K562 (cell line): ENCODE results near the gene TERT. TPM values are rescaled to one million over a fixed set of nuclear protein-coding genes. Genes with fewer than 3 reads are reported as not detected.
A peak's percentile ranks its signal among the peaks of the same experiment; 100 is the strongest.

Experiments used
- ATAC-seq: fragments of 200-7000 bp; cut with Tn5 transposase; 3 replicates; pipeline ENCODE4 v1.9.1; 2020; ENCODE audit warnings: moderate library complexity
- BruUV-seq: library from RNA; stranded (reverse); fragments of 400-500 nt; replicated peaks from 2 replicates; lab custom pipeline; 2021; lab: Mats Ljungman, UMichigan
- CTCF ChIA-PET: fragments of 300-600 bp; formaldehyde crosslinking; extraction: SDS; loops from one replicate; lab custom pipeline; 2021; ENCODE audit warnings: low intra/inter-chr PET ratio; lab: Yijun Ruan, JAX
- POLR2A ChIA-PET: fragments of 300-600, 350-650 bp; sonication (Branson Sonifier 250); formaldehyde crosslinking; extraction: SDS; loops from one replicate; lab custom pipeline; 2021; ENCODE audit warnings: antibody characterized with exemption, inconsistent platforms; lab: Yijun Ruan, JAX
- DNase-seq, 4 experiments: peaks; one replicate each; pipeline versions ENCODE4 v3.0.0 to v3.0.0-alpha.2; 2011 to 2018; ENCODE audit warnings: low spot score in 3 of 4, mixed read lengths in 3 of 4; ENCODE audit errors: extremely low read depth in 1 of 4
- FAIRE-seq: peaks from 2 replicates; lab custom pipeline; 2011; peaks lifted over from hg19 to GRCh38; lab: Jason Lieb, UNC
- H2AFZ ChIP-seq: 2 replicates; pipeline ENCODE4 v1.6.0; 2011; ENCODE audit warnings: low read depth, low read length, control low read depth, inconsistent platforms
- H3K27ac ChIP-seq: fragments of 200-600 bp; 3 replicates; pipeline ENCODE4 v1.8.0; 2011; ENCODE audit warnings: low read depth, mild to moderate bottlenecking, control low read depth, inconsistent platforms, low read length, moderate library complexity, mixed read lengths; ENCODE audit errors: extremely low read depth
- H3K27me3 ChIP-seq, 2 experiments: fragments of 300-600 bp in 1 of 2; 2 replicates in 1 of 2; 3 replicates in 1 of 2; pipeline versions ENCODE4 v1.6.0 to v1.8.0; 2011; ENCODE audit warnings: inconsistent platforms in 2 of 2, low read length in 2 of 2, mild to moderate bottlenecking in 1 of 2, mixed read lengths in 1 of 2, moderate library complexity in 1 of 2; ENCODE audit not compliant: control insufficient read depth in 2 of 2, insufficient read depth in 2 of 2
- H3K36me3 ChIP-seq: fragments of 300-600 bp; 3 replicates; pipeline ENCODE4 v1.8.0; 2011; ENCODE audit warnings: mild to moderate bottlenecking, low read length, inconsistent platforms; ENCODE audit not compliant: control insufficient read depth, insufficient read depth
- H3K4me1 ChIP-seq, 2 experiments: fragments of 200-600 bp in 1 of 2; replicated peaks in 1 of 2; 2 replicates in 1 of 2; 3 replicates in 1 of 2; pipeline versions ENCODE4 v1.5.1 to v1.8.0; 2011; ENCODE audit warnings: inconsistent platforms in 2 of 2, low read length in 2 of 2, mild to moderate bottlenecking in 1 of 2, mixed read lengths in 1 of 2, moderate library complexity in 1 of 2; ENCODE audit not compliant: control insufficient read depth in 2 of 2, insufficient read depth in 2 of 2
- H3K4me2 ChIP-seq: 2 replicates; pipeline ENCODE4 v1.6.1; 2011; ENCODE audit warnings: low read length, control low read depth, inconsistent platforms, mixed read lengths; ENCODE audit not compliant: insufficient read depth
- H3K4me3 ChIP-seq: fragments of 200-600 bp; sonication (generic), shearing (Covaris generic); 2 replicates; pipeline ENCODE4 v1.5.1; 2016; ENCODE audit warnings: control low read depth, inconsistent platforms
- H3K79me2 ChIP-seq: fragments of 200-600 bp; 3 replicates; pipeline ENCODE4 v1.8.0; 2011; ENCODE audit warnings: low read length, inconsistent platforms; ENCODE audit not compliant: control insufficient read depth, insufficient read depth
- H3K9ac ChIP-seq, 2 experiments: 2 replicates each; pipeline versions ENCODE4 v1.6.0 to v1.6.1; 2011; ENCODE audit warnings: low read depth in 2 of 2, low read length in 2 of 2, control low read depth in 1 of 2, inconsistent platforms in 1 of 2, mild to moderate bottlenecking in 1 of 2, mixed read lengths in 1 of 2; ENCODE audit not compliant: insufficient read depth in 1 of 2
- H3K9me1 ChIP-seq: one replicate; pipeline ENCODE4 v1.6.0; 2011; ENCODE audit warnings: inconsistent platforms, mild to moderate bottlenecking, low read length, moderate library complexity; ENCODE audit not compliant: control insufficient read depth, insufficient read depth
- H3K9me3 ChIP-seq: replicated peaks from 2 replicates; pipeline ENCODE4 v1.5.1; 2011; ENCODE audit warnings: low read depth, low read length, inconsistent platforms; ENCODE audit not compliant: control insufficient read depth, insufficient read depth
- H4K20me1 ChIP-seq: replicated peaks from 2 replicates; pipeline ENCODE4 v1.6.1; 2011; ENCODE audit warnings: low read length, inconsistent platforms, mixed read lengths; ENCODE audit not compliant: control insufficient read depth, insufficient read depth
- ADNP ChIP-seq: fragments of 200-800 bp; sonication (Bioruptor generic); IDR thresholded peaks from 2 replicates; pipeline ENCODE4 v1.6.1; 2016; ENCODE audit warnings: missing genetic modification characterization, missing compliant biosample characterization
- MIER1 ChIP-seq: fragments of 450-650 bp; IDR thresholded peaks from 2 replicates; pipeline ENCODE4 v1.6.1; 2016; ENCODE audit warnings: antibody characterized with exemption, mild to moderate bottlenecking, low read depth
- MLX ChIP-seq, 2 experiments: fragments of 450-650 bp in 1 of 2; sonication (generic) in 1 of 2; formaldehyde crosslinking; conservative IDR thresholded peaks; 2 replicates each; pipeline versions ENCODE4 v1.4.0 to v1.8.1; 2020 to 2022; ENCODE audit warnings: mild to moderate bottlenecking in 1 of 2, missing genetic modification reagents in 1 of 2
- PURB ChIP-seq: sonication (generic); formaldehyde crosslinking; IDR thresholded peaks from 2 replicates; pipeline ENCODE4 v1.9.0; 2021; ENCODE audit warnings: low read depth, mild to moderate bottlenecking, missing genetic modification reagents
- SAP30 ChIP-seq: fragments of 200-600 bp; sonication (generic); IDR thresholded peaks from 2 replicates; pipeline ENCODE4 v1.6.1; 2012; ENCODE audit warnings: borderline replicate concordance, low read depth, mild to moderate bottlenecking, moderate library complexity, low read length, control low read depth, inconsistent platforms; ENCODE audit not compliant: insufficient read depth, poor library complexity, severe bottlenecking
- SMARCA4 ChIP-seq: fragments of 450-650 bp; IDR thresholded peaks from 2 replicates; pipeline ENCODE4 v1.6.1; 2016
- SMARCB1 ChIP-seq: IDR thresholded peaks from 2 replicates; pipeline ENCODE4 v1.6.1; 2011; ENCODE audit warnings: improper control_type of control experiment, low read depth; ENCODE audit not compliant: insufficient read length
- SP2 ChIP-seq: IDR thresholded peaks from 2 replicates; pipeline ENCODE4 v1.6.1; 2011; ENCODE audit warnings: mild to moderate bottlenecking, low read depth, low read length, moderate library complexity; ENCODE audit not compliant: poor library complexity, severe bottlenecking; ENCODE audit errors: extremely low read depth
- SRSF1 ChIP-seq: fragments of 200-400 bp; formaldehyde crosslinking; IDR thresholded peaks from 2 replicates; pipeline ENCODE4 v1.6.1; 2017; ENCODE audit warnings: mild to moderate bottlenecking, low read depth, low read length, moderate library complexity
- STAT5B ChIP-seq: fragments of 250-450 bp; sonication (Bioruptor Pico); IDR thresholded peaks from 2 replicates; pipeline ENCODE4 v1.8.0; 2021; ENCODE audit warnings: mild to moderate bottlenecking, inconsistent platforms
- ZEB2 ChIP-seq: fragments of 450-650 bp; IDR thresholded peaks from 2 replicates; pipeline ENCODE4 v1.6.1; 2016
- ZKSCAN8 ChIP-seq: fragments of 200-800 bp; sonication (Bioruptor generic); IDR thresholded peaks from 2 replicates; pipeline ENCODE4 v1.6.1; 2016; ENCODE audit warnings: missing genetic modification characterization, missing compliant biosample characterization
- ZNF121 ChIP-seq: sonication (generic); formaldehyde crosslinking; conservative IDR thresholded peaks from 2 replicates; pipeline ENCODE4 v1.8.0; 2022; ENCODE audit warnings: missing genetic modification reagents
- ZNF277 ChIP-seq: fragments of 250-450 bp; sonication (Bioruptor Pico); IDR thresholded peaks from 2 replicates; pipeline ENCODE4 v1.8.0; 2022; ENCODE audit warnings: inconsistent platforms, mild to moderate bottlenecking, moderate library complexity, borderline replicate concordance
- WGBS: fragments of 100-300 bp; shearing (Covaris generic); methylation state at CpG from one replicate; pipeline ENCODE4 v1.1.6; 2016; ENCODE audit warnings: low coverage, mixed read lengths; ENCODE audit not compliant: insufficient coverage; ENCODE audit errors: missing lambda C conversion rate; 5-methylcytosine and 5-hydroxymethylcytosine counted together
- in situ Hi-C: fragments of 300-500 bp; cut with MboI; formaldehyde crosslinking; loops from 4 replicates; pipeline ENCODE4 v1.15.0; 2018; ENCODE audit warnings: inconsistent platforms, mixed read lengths
- intact Hi-C: fragments of 100-400 bp; cut with micrococcal nuclease; formaldehyde crosslinking; loops from 2 replicates; pipeline ENCODE4 v1.14.2; 2022
- polyA plus RNA-seq, 8 experiments: library from polyadenylated mRNA; depleted of rRNA in 4 of 8; stranded (reverse) in 5 of 8; unstranded in 3 of 8; fragments of >200 nt; fragmentation: Nextera tagmentation in 2 of 8; fragmentation: Illumina TruSeq in 1 of 8; extraction: Ambion mirVana in 2 of 8; extraction: Trizol in 1 of 8; gene quantifications; 2 replicates each; pipeline versions ENCODE4 v1.2.1 to v1.2.3, GENCODE V29; 2011 to 2014; ENCODE audit warnings: inconsistent platforms in 1 of 8, missing spikeins in 1 of 8
- total RNA-seq, 7 experiments: library from RNA; depleted of rRNA in 6 of 7; stranded (reverse); fragments of >200 nt in 6 of 7; fragmentation: Illumina TruSeq in 2 of 7; extraction: Trizol in 2 of 7; gene quantifications; 2 replicates each; pipeline versions ENCODE4 v1.2.1 to v1.2.3, GENCODE V29; 2011 to 2021; ENCODE audit warnings: low replicate concordance in 1 of 7

TERT gene
- total and polyA plus RNA-seq, 9 of the 15 experiments (the other 6 are each of a cell fraction or from before 2014, with no cell fraction given) = 0.08 to 4.5 (median 0.98) TPM; not detected in 1

- ATAC-seq = no peak
- H3K27me3 ChIP-seq = peaks cover 29 to 52% of the 10 kb centered on the region in 2 experiments
- in situ Hi-C loops (no loop called here), intact Hi-C loops (no loop called here)
- H3K9me3 ChIP-seq = no peaks in the 10 kb centered on the region
- H3K4me1 ChIP-seq = peaks cover 0 to 11% of the 10 kb centered on the region in 2 experiments; a peak in 1 of 5 replicates
- CTCF ChIA-PET = no interaction called here
- H4K20me1 ChIP-seq = peaks cover 6% of the 10 kb centered on the region; the same call in 1 of the 2 replicates
- FAIRE-seq = no peak
- BruUV-seq = no TSS peak
- H2AFZ ChIP-seq = no peak overlapping the region
- H3K9ac ChIP-seq = no peak overlapping the region
- TF ChIP-seq SAP30 = no peak
- 0 out of 2 replicates have a peak, but pooled peaks have one; percentile 2 for TF ChIP-seq ZNF121
- no peak for DNase-seq
- no peaks in the 10 kb centered on the region for H3K36me3 ChIP-seq
- no peaks in the 10 kb centered on the region for H3K9me1 ChIP-seq
- H3K79me2 ChIP-seq = no peaks in the 10 kb centered on the region
- H3K4me3 ChIP-seq = no peak overlapping the region
- H3K4me2 ChIP-seq = no peak overlapping the region
- no peak overlapping the region for H3K27ac ChIP-seq
- POLR2A ChIA-PET = interaction anchor here (1.2 to 2.0 kb wide), 2 partner anchors 10 to 17 kb away, joined by 5 to 6 read pairs; no protein-coding TSS in a partner anchor
- 2% methylated on average over 7 of the region's 7 CpGs for WGBS
Measured at GRCh38 chr5:1310118-1310517, 15.2 kb upstream of the TERT start.

- H3K9me3 ChIP-seq = no peaks in the 10 kb centered on the region
- no peak for DNase-seq
- no peaks in the 10 kb centered on the region for H3K79me2 ChIP-seq
- peaks cover 0 to 6% of the 10 kb centered on the region in 2 experiments; a peak in 1 of 5 replicates for H3K4me1 ChIP-seq
- no peak for ATAC-seq
- ChIA-PET POLR2A (interaction anchor here (0.6 kb wide), 1 partner anchor 97 kb away, joined by 3 read pairs; no protein-coding TSS in a partner anchor), CTCF (no interaction called here)
- no TSS peak for BruUV-seq
- in situ Hi-C loops = no loop called here
- FAIRE-seq = no peak
- H3K9ac ChIP-seq = no peak overlapping the region
- H3K4me2 ChIP-seq = no peak overlapping the region
- 4% methylated on average over 2 of the region's 2 CpGs for WGBS
- H4K20me1 ChIP-seq = no peaks in the 10 kb centered on the region; the same call in 1 of the 2 replicates
- no peaks in the 10 kb centered on the region for H3K36me3 ChIP-seq
- no peaks in the 10 kb centered on the region for H3K9me1 ChIP-seq
- no peak overlapping the region for H2AFZ ChIP-seq
- H3K27ac ChIP-seq = no peak overlapping the region
- intact Hi-C loops = no loop called here
- peaks cover 24 to 35% of the 10 kb centered on the region in 2 experiments for H3K27me3 ChIP-seq
- no peak overlapping the region for H3K4me3 ChIP-seq
- TF ChIP-seq SP2 (no peak), SMARCB1 (no peak), ZKSCAN8 (no peak), SMARCA4 (no peak), PURB (CRISPR knock-in tag) (no peak), ZEB2 (no peak), SRSF1 (no peak), MIER1 (no peak), ZNF277 (no peak), STAT5B (CRISPR knock-in tag) (no peak), MLX (CRISPR knock-in tag; conservative IDR thresholded peaks at IDR 0.05) (no peak), ADNP (tag) (no peak)
Measured at GRCh38 chr5:1304033-1304432, 9.2 kb upstream of the TERT start.
